ENCODE data around the gene RNF222. TPM values are rescaled to one million over a fixed set of nuclear protein-coding genes. Genes with fewer than 3 reads are reported as not detected.

Gene RNF222
- total RNA-seq, 1 donor from 2014 or later: not detected

DNA sequence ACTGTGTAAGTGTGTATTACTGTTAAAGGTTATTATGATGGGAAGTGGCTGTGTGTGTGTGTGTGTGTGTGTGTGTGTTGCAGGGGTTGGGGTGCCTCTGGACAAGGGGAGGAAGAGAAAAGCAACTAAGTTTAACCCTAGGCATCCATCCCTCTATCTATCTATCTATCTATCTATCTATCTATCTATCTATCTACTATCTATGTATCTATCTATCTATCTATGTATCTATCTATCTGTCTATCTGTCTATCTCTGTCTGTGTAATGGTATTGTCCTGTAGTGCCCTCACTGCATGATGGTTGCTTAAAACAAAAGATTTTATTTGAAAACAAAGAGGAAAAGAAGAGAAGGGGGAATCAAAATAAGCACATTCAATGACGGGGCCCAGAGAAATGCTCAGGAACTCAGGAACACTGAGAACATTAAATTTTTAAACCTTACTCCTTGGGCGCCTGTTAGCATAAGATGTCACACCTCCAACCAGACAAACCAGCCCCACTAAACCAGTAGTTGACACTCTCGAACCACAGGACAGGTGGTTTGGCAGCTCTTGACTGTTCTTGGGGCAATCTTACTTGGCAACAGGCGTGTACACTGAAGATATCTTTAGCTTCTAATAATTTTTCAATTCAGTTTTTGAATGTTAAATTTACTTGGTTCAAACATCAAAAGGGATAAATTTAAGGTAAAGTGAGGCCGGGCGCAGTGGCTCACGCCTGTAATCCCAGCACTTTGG lies 9.5 kb downstream of the RNF222 start:
- TF ChIP-seq, protein P1, sequence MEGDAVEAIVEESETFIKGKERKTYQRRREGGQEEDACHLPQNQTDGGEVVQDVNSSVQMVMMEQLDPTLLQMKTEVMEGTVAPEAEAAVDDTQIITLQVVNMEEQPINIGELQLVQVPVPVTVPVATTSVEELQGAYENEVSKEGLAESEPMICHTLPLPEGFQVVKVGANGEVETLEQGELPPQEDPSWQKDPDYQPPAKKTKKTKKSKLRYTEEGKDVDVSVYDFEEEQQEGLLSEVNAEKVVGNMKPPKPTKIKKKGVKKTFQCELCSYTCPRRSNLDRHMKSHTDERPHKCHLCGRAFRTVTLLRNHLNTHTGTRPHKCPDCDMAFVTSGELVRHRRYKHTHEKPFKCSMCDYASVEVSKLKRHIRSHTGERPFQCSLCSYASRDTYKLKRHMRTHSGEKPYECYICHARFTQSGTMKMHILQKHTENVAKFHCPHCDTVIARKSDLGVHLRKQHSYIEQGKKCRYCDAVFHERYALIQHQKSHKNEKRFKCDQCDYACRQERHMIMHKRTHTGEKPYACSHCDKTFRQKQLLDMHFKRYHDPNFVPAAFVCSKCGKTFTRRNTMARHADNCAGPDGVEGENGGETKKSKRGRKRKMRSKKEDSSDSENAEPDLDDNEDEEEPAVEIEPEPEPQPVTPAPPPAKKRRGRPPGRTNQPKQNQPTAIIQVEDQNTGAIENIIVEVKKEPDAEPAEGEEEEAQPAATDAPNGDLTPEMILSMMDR (IDR thresholded peaks at IDR 0.05): no peak
- Mint-ChIP-seq H3K36me3 (ENCODE audit: unreplicated experiment) (no peaks in the 10 kb centered on the region), H3K27ac (ENCODE audit: unreplicated experiment) (no peak overlapping the region), H3K4me1 (ENCODE audit: unreplicated experiment) (peaks cover 21% of the 10 kb centered on the region), H3K9me3 (ENCODE audit: unreplicated experiment) (no peaks in the 10 kb centered on the region), H3K27me3 (ENCODE audit: unreplicated experiment) (no peaks in the 10 kb centered on the region), H3K4me3 (ENCODE audit: unreplicated experiment) (no peak overlapping the region)
- no peak for DNase-seq (ENCODE audit: extremely low spot score, unreplicated experiment)

DNA sequence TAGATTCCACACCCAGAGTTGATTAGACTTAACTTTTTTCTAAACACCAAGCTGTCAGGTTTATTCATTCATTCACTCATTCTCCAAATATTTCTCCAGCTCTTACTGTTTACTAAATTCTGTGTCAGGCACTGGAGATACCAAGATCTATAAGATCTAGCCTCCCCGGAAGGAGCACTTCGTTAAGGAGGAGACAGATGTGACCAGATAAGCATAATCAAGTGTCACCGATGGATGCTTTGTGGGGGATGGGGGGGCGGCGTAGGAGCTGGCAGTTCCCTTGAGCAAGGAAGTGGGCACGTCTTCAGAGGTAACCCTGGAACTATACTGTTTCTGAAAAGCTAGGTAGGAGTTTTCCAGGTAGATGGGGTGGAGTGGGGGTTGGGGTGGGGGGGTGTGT lies 10.8 kb downstream of the RNF222 start:
- no peaks in the 10 kb centered on the region for H3K27me3 Mint-ChIP-seq (ENCODE audit: unreplicated experiment)
- H3K4me3 Mint-ChIP-seq (ENCODE audit: unreplicated experiment): peak overlapping the region; percentile 32
- peaks cover 30% of the 10 kb centered on the region for H3K4me1 Mint-ChIP-seq (ENCODE audit: unreplicated experiment)
- TF ChIP-seq, protein P1 (IDR thresholded peaks at IDR 0.05): no peak
- H3K36me3 Mint-ChIP-seq (ENCODE audit: unreplicated experiment): peaks cover 9% of the 10 kb centered on the region
- no peaks in the 10 kb centered on the region for H3K9me3 Mint-ChIP-seq (ENCODE audit: unreplicated experiment)
- no peak for DNase-seq (ENCODE audit: extremely low spot score, unreplicated experiment)
- H3K27ac Mint-ChIP-seq (ENCODE audit: unreplicated experiment): no peak overlapping the region

DNA sequence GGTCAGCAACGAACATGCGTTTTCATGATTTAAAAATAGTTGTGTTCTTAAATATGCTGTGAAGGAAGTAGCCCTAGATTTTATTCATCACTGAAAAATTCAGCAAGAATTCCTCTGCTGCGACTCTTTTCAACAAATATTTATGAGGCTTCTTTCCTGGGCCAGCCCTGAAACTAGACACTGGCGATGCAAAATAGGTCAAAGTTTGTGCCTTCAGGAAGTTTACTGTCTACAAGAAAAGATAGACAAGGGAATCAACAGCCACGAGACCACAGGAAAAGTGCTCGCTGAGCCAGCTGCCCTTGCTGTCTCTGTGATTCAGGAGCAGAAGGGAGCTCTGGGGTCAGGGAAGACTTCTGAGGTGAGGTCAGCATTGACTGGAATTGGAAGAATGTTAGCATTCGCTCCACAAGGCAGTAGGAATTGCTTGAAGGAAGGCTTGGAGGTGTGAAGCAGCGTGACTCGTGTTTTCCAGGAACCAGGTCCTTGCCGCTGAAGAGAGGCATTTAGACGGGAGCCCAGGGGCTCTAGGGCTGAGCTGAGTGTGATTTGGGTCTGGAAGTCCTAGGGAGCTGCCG lies 12.7 kb downstream of the RNF222 start:
- Mint-ChIP-seq H3K4me1 (ENCODE audit: unreplicated experiment) (peaks cover 43% of the 10 kb centered on the region), H3K4me3 (ENCODE audit: unreplicated experiment) (peak overlapping the region; percentile 99), H3K27ac (ENCODE audit: unreplicated experiment) (peak overlapping the region; percentile 94), H3K9me3 (ENCODE audit: unreplicated experiment) (no peaks in the 10 kb centered on the region), H3K36me3 (ENCODE audit: unreplicated experiment) (peaks cover 21% of the 10 kb centered on the region), H3K27me3 (ENCODE audit: unreplicated experiment) (no peaks in the 10 kb centered on the region)
- TF ChIP-seq, protein P1 (IDR thresholded peaks at IDR 0.05): no peak
- no peak for DNase-seq (ENCODE audit: extremely low spot score, unreplicated experiment)

DNA sequence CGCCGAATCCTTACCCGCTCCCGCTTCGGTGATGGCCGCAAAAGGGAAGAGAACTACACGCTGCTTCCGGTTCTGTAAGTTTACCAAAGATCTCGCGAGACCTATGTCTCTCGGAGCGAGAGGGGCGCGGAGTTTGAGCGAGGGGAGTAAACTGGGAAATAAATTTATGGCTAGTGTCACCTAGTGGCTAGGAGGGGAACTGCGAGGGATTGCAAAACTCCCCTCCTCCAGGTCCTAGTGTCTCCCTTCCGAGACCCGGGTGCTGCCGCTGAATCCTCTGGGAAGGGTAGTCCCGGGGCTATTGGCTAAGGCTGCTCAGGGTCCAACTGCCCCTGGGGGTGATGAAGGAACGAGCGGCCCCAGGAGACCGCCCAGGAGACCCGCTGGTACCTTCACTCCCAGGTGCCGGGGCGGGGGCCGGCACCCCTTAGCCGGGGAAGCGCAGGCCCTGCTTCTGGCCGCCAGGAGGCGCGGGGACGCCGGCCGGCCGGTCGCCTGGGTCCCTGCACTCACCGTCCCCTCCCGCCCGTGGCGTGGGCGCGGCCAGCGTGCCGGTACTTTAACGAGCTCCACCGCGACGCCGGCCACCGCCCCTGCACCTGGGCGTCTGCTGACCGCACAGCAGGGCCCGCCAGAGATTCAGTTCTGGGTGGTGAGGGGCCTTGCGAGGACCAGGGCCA lies 14.3 kb downstream of the RNF222 start, which contains the start of gene RPL26:
TSS of gene RPL26 (minus strand) at position 51 of the 680 bp plus-strand sequence. CDS start 883 bp downstream, outside the sequence.
- Mint-ChIP-seq H3K4me1 (ENCODE audit: unreplicated experiment) (peaks cover 50% of the 10 kb centered on the region), H3K27ac (ENCODE audit: unreplicated experiment) (peak within 1 kb of the TSS; percentile 98), H3K9me3 (ENCODE audit: unreplicated experiment) (no peaks in the 10 kb centered on the region), H3K4me3 (ENCODE audit: unreplicated experiment) (peak within 1 kb of the TSS; percentile 99), H3K36me3 (ENCODE audit: unreplicated experiment) (peaks cover 31% of the 10 kb centered on the region), H3K27me3 (ENCODE audit: unreplicated experiment) (no peaks in the 10 kb centered on the region)
- peak; percentile 97 for DNase-seq (ENCODE audit: extremely low spot score, unreplicated experiment)
- TF ChIP-seq, protein P1 (IDR thresholded peaks at IDR 0.05): peak; percentile 98

DNA sequence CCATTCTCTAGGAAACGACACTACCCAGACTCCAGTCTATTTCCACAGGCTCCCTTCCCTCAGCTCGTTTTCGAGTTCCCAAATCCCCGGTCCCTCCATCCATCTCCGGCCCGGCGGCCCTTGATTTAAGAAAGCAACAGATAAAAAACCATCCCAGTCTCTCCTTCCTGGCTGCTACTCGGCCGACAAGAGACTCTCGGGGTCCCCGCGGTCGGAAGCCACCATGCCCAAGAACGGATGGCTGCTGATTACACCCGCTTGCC lies 14.8 kb downstream of the RNF222 start:
- Mint-ChIP-seq H3K4me3 (ENCODE audit: unreplicated experiment) (peak overlapping the region; percentile 99), H3K27ac (ENCODE audit: unreplicated experiment) (peak overlapping the region; percentile 98), H3K4me1 (ENCODE audit: unreplicated experiment) (peaks cover 50% of the 10 kb centered on the region), H3K9me3 (ENCODE audit: unreplicated experiment) (no peaks in the 10 kb centered on the region), H3K36me3 (ENCODE audit: unreplicated experiment) (peaks cover 35% of the 10 kb centered on the region), H3K27me3 (ENCODE audit: unreplicated experiment) (no peaks in the 10 kb centered on the region)
- DNase-seq (ENCODE audit: extremely low spot score, unreplicated experiment): no peak
- TF ChIP-seq, protein P1 (IDR thresholded peaks at IDR 0.05): no peak
